NCI-H2227 (cell line): ENCODE results near the gene OR1I1.
"Not testable (repeated sequence)": the region's sequence is repeated elsewhere in the genome, so short reads cannot be mapped to it uniquely, and the experiment has no call there.

Experiments used
- DNase-seq: peaks from one replicate; lab custom pipeline; 2025; ENCODE audit not compliant: unreplicated experiment; lab: John Stamatoyannopoulos, UW

OR1I1 gene

GRCh38 chr19:15081911-15082310 is at the start of gene OR1I1:
Gene OR1I1, plus strand, starts transcription at chr19:15082211. Its CDS starts 4,855 bp downstream, at chr19:15087066.
- no peak for DNase-seq

GRCh38 chr19:15035795-15036311 is 46.2 kb upstream of the OR1I1 start:
- no peak for DNase-seq

- DNase-seq, result no peak
Observed at GRCh38 chr19:15037586-15037985, 44.4 kb upstream of the OR1I1 start.

GRCh38 chr19:15038294-15038693 is 43.7 kb upstream of the OR1I1 start:
- DNase-seq, result no peak

- DNase-seq, result no peak
Observed at GRCh38 chr19:15042003-15042402, 40.0 kb upstream of the OR1I1 start.

GRCh38 chr19:15042826-15043225 is 39.2 kb upstream of the OR1I1 start:
- no peak for DNase-seq

GRCh38 chr19:15045506-15045905 is 36.5 kb upstream of the OR1I1 start:
- DNase-seq, result no peak

GRCh38 chr19:15047680-15048079 is 34.3 kb upstream of the OR1I1 start:
- no peak for DNase-seq

GRCh38 chr19:15048128-15048527 is 33.9 kb upstream of the OR1I1 start:
- DNase-seq, result no peak

- no peak for DNase-seq
Observed at GRCh38 chr19:15048885-15049541, 33.0 kb upstream of the OR1I1 start, which contains the start of gene CASP14. Gene CASP14, plus strand, starts transcription at chr19:15049480. Its CDS starts 2,772 bp downstream, at chr19:15052252.

GRCh38 chr19:15050639-15051038 is 31.4 kb upstream of the OR1I1 start:
- no peak for DNase-seq

- DNase-seq, result no peak
Observed at GRCh38 chr19:15062036-15062435, 20.0 kb upstream of the OR1I1 start.

- not testable (repeated sequence) for DNase-seq
Observed at GRCh38 chr19:15070386-15070785, 11.6 kb upstream of the OR1I1 start.

- DNase-seq, result no peak
Observed at GRCh38 chr19:15072930-15073647, 8.9 kb upstream of the OR1I1 start.

- no peak for DNase-seq
Observed at GRCh38 chr19:15074371-15074770, 7.6 kb upstream of the OR1I1 start.

- no peak for DNase-seq
Observed at GRCh38 chr19:15075806-15076205, 6.2 kb upstream of the OR1I1 start.

GRCh38 chr19:15080002-15080401 is 2.0 kb upstream of the OR1I1 start:
- DNase-seq, result not testable (repeated sequence)

- no peak for DNase-seq
Observed at GRCh38 chr19:15087182-15087581, 5.2 kb downstream of the OR1I1 start.

- DNase-seq, result peak; percentile 65
Observed at GRCh38 chr19:15091918-15092753, 10.1 kb downstream of the OR1I1 start.

- DNase-seq, result no peak
Observed at GRCh38 chr19:15093001-15093400, 11.0 kb downstream of the OR1I1 start.

GRCh38 chr19:15096223-15096622 is 14.2 kb downstream of the OR1I1 start:
- DNase-seq, result no peak
